ENCODE measurements around the gene HEY2. TPM values are rescaled to one million over a fixed set of nuclear protein-coding genes. Genes with fewer than 3 reads are reported as not detected.
A peak's percentile ranks its signal among the peaks of the same experiment; 100 is the strongest.

The HEY2 gene
- total and polyA plus RNA-seq, 2 of the 8 experiments (the other 6 are each of a cell fraction or from before 2014, with no cell fraction given) = 9.1 to 16.2 TPM

GRCh38 chr6:125791151-125791819 is 41.9 kb downstream of the HEY2 start (continued):
- no peak for TF ChIP-seq CHD7 (IDR thresholded peaks at IDR 0.05; ENCODE audit: insufficient replicate concordance, low read length)
- TF ChIP-seq SRF (IDR thresholded peaks at IDR 0.05; ENCODE audit: low read depth, low read length) = no peak
- no peak for TF ChIP-seq TAF1 (IDR thresholded peaks at IDR 0.05; ENCODE audit: low read depth, low read length)
- peak; percentile 37; a peak in 3 of 4 replicates for TF ChIP-seq RAD21 (IDR thresholded peaks at IDR 0.05 in 1 of 2, conservative IDR thresholded peaks at IDR 0.05 in 1 of 2; ENCODE audit: low read depth in 2 of 2, low read length in 2 of 2)
- TF ChIP-seq TBP (IDR thresholded peaks at IDR 0.05; ENCODE audit: low read depth, low read length) = peak; percentile 5; the same call in 1 of the 2 replicates

All from H1 (cell line).